ENCODE results near the gene CCNE1. TPM values are rescaled to one million over a fixed set of nuclear protein-coding genes. Genes with fewer than 3 reads are reported as not detected.

Gene CCNE1
- polyA plus RNA-seq, 3 donors = 1.7 TPM; not detected in 2

- WGBS (ENCODE audit: insufficient coverage) = 90% methylated on average over 30 of the region's 33 CpGs
- intact Hi-C loops (cut with micrococcal nuclease) = no loop called here
- Histone ChIP-seq H3K9ac (ENCODE audit: insufficient read depth, low read length, poor library complexity, severe bottlenecking) (no peak overlapping the region), H3K4me2 (replicated peaks; ENCODE audit: extremely low read depth, low read length, poor library complexity, severe bottlenecking) (no peak overlapping the region), H3K27ac (ENCODE audit: low read depth in 1 of 2, low read length in 2 of 2) (no peak overlapping the region), H4K20me1 (ENCODE audit: insufficient read depth, low read length) (no peaks in the 10 kb centered on the region), H3K4me1 (ENCODE audit: control insufficient read depth in 1 of 2, insufficient read depth in 2 of 2, low read length in 2 of 2) (no peaks in the 10 kb centered on the region), H2AFZ (ENCODE audit: insufficient read depth, low read depth, low read length, poor library complexity, severe bottlenecking) (no peak overlapping the region), H3K79me2 (ENCODE audit: insufficient read depth, low read length) (no peaks in the 10 kb centered on the region), H3K4me3 (replicated peaks in 1 of 3; ENCODE audit: low read depth in 2 of 3, low read length in 3 of 3) (no peak overlapping the region), H3K27me3 (ENCODE audit: control insufficient read depth in 2 of 2, insufficient read depth in 2 of 2, low read length in 2 of 2) (no peaks in the 10 kb centered on the region), H3K9me3 (replicated peaks in 1 of 2; ENCODE audit: control insufficient read depth in 1 of 2, insufficient read depth in 1 of 2, low read length in 2 of 2) (no peaks in the 10 kb centered on the region), H3K36me3 (replicated peaks in 1 of 2; ENCODE audit: control insufficient read depth in 1 of 2, insufficient read depth in 2 of 2, low read length in 2 of 2) (no peaks in the 10 kb centered on the region)
- no peak for DNase-seq
- TF ChIP-seq, protein P1, sequence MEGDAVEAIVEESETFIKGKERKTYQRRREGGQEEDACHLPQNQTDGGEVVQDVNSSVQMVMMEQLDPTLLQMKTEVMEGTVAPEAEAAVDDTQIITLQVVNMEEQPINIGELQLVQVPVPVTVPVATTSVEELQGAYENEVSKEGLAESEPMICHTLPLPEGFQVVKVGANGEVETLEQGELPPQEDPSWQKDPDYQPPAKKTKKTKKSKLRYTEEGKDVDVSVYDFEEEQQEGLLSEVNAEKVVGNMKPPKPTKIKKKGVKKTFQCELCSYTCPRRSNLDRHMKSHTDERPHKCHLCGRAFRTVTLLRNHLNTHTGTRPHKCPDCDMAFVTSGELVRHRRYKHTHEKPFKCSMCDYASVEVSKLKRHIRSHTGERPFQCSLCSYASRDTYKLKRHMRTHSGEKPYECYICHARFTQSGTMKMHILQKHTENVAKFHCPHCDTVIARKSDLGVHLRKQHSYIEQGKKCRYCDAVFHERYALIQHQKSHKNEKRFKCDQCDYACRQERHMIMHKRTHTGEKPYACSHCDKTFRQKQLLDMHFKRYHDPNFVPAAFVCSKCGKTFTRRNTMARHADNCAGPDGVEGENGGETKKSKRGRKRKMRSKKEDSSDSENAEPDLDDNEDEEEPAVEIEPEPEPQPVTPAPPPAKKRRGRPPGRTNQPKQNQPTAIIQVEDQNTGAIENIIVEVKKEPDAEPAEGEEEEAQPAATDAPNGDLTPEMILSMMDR (IDR thresholded peaks at IDR 0.05) = no peak
- H3K9me3 Mint-ChIP-seq = peaks cover 0 to 3% (median 0%) of the 10 kb centered on the region in 7 donors
- no peak overlapping the region for H3K4me3 Mint-ChIP-seq
- peaks cover 0 to 2% (median 0%) of the 10 kb centered on the region in 3 donors for H3K27me3 Mint-ChIP-seq (ENCODE audit: low read depth in 3 of 3)
- H3K27ac Mint-ChIP-seq = no peak overlapping the region
- H3K4me1 Mint-ChIP-seq = peaks cover 4% of the 10 kb centered on the region
- no peaks in the 10 kb centered on the region for H3K36me3 Mint-ChIP-seq
These were observed 30.2 kb upstream of the CCNE1 start for GRCh38 chr19:29781386-29782259.

DNA sequence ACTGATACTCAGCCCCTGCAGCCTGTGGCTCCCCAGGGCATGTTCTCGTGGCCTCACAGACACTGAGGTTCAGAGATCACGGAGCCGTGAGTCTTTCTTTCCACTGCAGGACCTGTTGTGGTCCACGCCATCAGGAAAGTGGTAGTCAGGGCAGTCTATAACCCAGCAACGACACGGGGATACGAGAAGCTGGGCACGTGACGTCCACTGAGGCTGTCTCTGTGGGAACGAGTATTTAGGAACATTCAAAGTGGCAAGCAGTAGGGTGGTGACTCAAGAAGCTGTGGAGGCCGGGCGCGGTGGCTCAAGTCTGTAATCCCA lies 29.6 kb upstream of the CCNE1 start:
- H3K36me3 Mint-ChIP-seq = no peaks in the 10 kb centered on the region
- H3K27ac Mint-ChIP-seq = no peak overlapping the region
- DNase-seq = no peak
- no peaks in the 10 kb centered on the region for H4K20me1 ChIP-seq (ENCODE audit: insufficient read depth, low read length)
- WGBS (ENCODE audit: insufficient coverage) = 97% methylated on average over 12 of the region's 13 CpGs
- no peak overlapping the region for H3K27ac ChIP-seq (ENCODE audit: low read depth in 1 of 2, low read length in 2 of 2)
- intact Hi-C loops (cut with micrococcal nuclease) = no loop called here
- H3K9ac ChIP-seq (ENCODE audit: insufficient read depth, low read length, poor library complexity, severe bottlenecking) = no peak overlapping the region
- no peaks in the 10 kb centered on the region for H3K27me3 ChIP-seq (ENCODE audit: control insufficient read depth in 2 of 2, insufficient read depth in 2 of 2, low read length in 2 of 2)
- peaks cover 0 to 3% (median 0%) of the 10 kb centered on the region in 7 donors for H3K9me3 Mint-ChIP-seq
- H3K36me3 ChIP-seq (replicated peaks in 1 of 2; ENCODE audit: control insufficient read depth in 1 of 2, insufficient read depth in 2 of 2, low read length in 2 of 2) = no peaks in the 10 kb centered on the region
- H3K9me3 ChIP-seq (replicated peaks in 1 of 2; ENCODE audit: control insufficient read depth in 1 of 2, insufficient read depth in 1 of 2, low read length in 2 of 2) = no peaks in the 10 kb centered on the region
- H3K79me2 ChIP-seq (ENCODE audit: insufficient read depth, low read length) = no peaks in the 10 kb centered on the region
- no peak overlapping the region for H3K4me2 ChIP-seq (replicated peaks; ENCODE audit: extremely low read depth, low read length, poor library complexity, severe bottlenecking)
- H3K4me1 Mint-ChIP-seq = peaks cover 4% of the 10 kb centered on the region
- no peaks in the 10 kb centered on the region for H3K4me1 ChIP-seq (ENCODE audit: control insufficient read depth in 1 of 2, insufficient read depth in 2 of 2, low read length in 2 of 2)
- H2AFZ ChIP-seq (ENCODE audit: insufficient read depth, low read depth, low read length, poor library complexity, severe bottlenecking) = no peak overlapping the region
- H3K4me3 Mint-ChIP-seq = no peak overlapping the region
- no peak overlapping the region for H3K4me3 ChIP-seq (replicated peaks in 1 of 3; ENCODE audit: low read depth in 2 of 3, low read length in 3 of 3)
- TF ChIP-seq, protein P1 (IDR thresholded peaks at IDR 0.05) = no peak
- H3K27me3 Mint-ChIP-seq (ENCODE audit: low read depth in 3 of 3) = peaks cover 0 to 2% (median 0%) of the 10 kb centered on the region in 3 donors
